HEK293 (cell line): ENCODE data around the gene RBP2.

Experiments
- CTCF ChIA-PET: fragments of 350-600 bp; formaldehyde crosslinking; extraction: SDS; loops from one replicate; lab custom pipeline; 2021; ENCODE audit warnings: antibody characterized with exemption; lab: Yijun Ruan, JAX
- POLR2A ChIA-PET: fragments of 300-600 bp; formaldehyde crosslinking; extraction: SDS; loops from one replicate; lab custom pipeline; 2020; ENCODE audit warnings: antibody characterized with exemption, inconsistent platforms; lab: Yijun Ruan, JAX
- H3K27ac ChIP-seq: fragments of 200-500 bp; sonication (Bioruptor generic); 2 replicates; pipeline ENCODE4 v1.5.1; 2014; ENCODE audit warnings: low read depth, low read length, control low read depth, inconsistent platforms; ENCODE audit errors: extremely low read depth
- H3K36me3 ChIP-seq, 2 experiments: fragments of 200-500 bp in 1 of 2; sonication (Bioruptor generic) in 1 of 2; 1 replicate in 1 of 2; 2 replicates in 1 of 2; pipeline ENCODE4 v1.5.1; 2014 to 2017; ENCODE audit warnings: inconsistent platforms in 2 of 2, low read length in 2 of 2; ENCODE audit not compliant: control insufficient read depth in 2 of 2, insufficient read depth in 1 of 2
- H3K4me1 ChIP-seq: fragments of 200-500 bp; sonication (Bioruptor generic); 2 replicates; pipeline ENCODE4 v1.5.1; 2014; ENCODE audit warnings: mild to moderate bottlenecking, low read length, inconsistent platforms; ENCODE audit not compliant: control insufficient read depth, insufficient read depth
- H3K4me3 ChIP-seq: 2 replicates; pipeline ENCODE4 v1.5.1; 2011; ENCODE audit warnings: low read depth, mild to moderate bottlenecking, control low read depth, low read length, moderate library complexity
- H3K9me3 ChIP-seq: fragments of 200-500 bp; sonication (Bioruptor generic); 2 replicates; pipeline ENCODE4 v1.5.1; 2014; ENCODE audit warnings: low read depth, low read length, inconsistent platforms; ENCODE audit not compliant: control insufficient read depth, insufficient read depth
- ATF2 ChIP-seq: fragments of 450-650 bp; formaldehyde crosslinking; IDR thresholded peaks from 2 replicates; pipeline ENCODE4 v1.5.1; 2016; ENCODE audit warnings: missing biosample characterization, missing genetic modification characterization, low read depth
- EGR2 ChIP-seq: fragments of 450-650 bp; formaldehyde crosslinking; IDR thresholded peaks from 2 replicates; pipeline ENCODE4 v1.5.1; 2016; ENCODE audit warnings: low read depth, missing biosample characterization, missing genetic modification characterization
- GLIS1 ChIP-seq: fragments of 450-650 bp; formaldehyde crosslinking; IDR thresholded peaks from 2 replicates; pipeline ENCODE4 v1.5.1; 2016; ENCODE audit warnings: missing biosample characterization, missing genetic modification characterization
- HIC1 ChIP-seq: fragments of 450-650 bp; formaldehyde crosslinking; IDR thresholded peaks from 2 replicates; pipeline ENCODE4 v1.5.1; 2016; ENCODE audit warnings: missing biosample characterization, missing genetic modification characterization
- MEIS1 ChIP-seq: sonication (generic); formaldehyde crosslinking; IDR thresholded peaks from 2 replicates; pipeline ENCODE4 v1.8.1; 2022; ENCODE audit warnings: missing genetic modification reagents, mild to moderate bottlenecking, borderline replicate concordance
- MYNN ChIP-seq: fragments of 450-650 bp; formaldehyde crosslinking; IDR thresholded peaks from 2 replicates; pipeline ENCODE4 v1.5.1; 2016; ENCODE audit warnings: missing biosample characterization, missing genetic modification characterization, borderline replicate concordance
- PBX3 ChIP-seq: sonication (generic); formaldehyde crosslinking; IDR thresholded peaks from 2 replicates; pipeline ENCODE4 v1.8.1; 2022; ENCODE audit warnings: mild to moderate bottlenecking, moderate library complexity, missing genetic modification reagents
- PRDM10 ChIP-seq: fragments of 450-650 bp; formaldehyde crosslinking; IDR thresholded peaks from 2 replicates; pipeline ENCODE4 v1.5.1; 2016; ENCODE audit warnings: missing biosample characterization, missing genetic modification characterization
- ZBTB21 ChIP-seq: fragments of 450-650 bp; formaldehyde crosslinking; IDR thresholded peaks from 2 replicates; pipeline ENCODE4 v1.5.1; 2017; ENCODE audit warnings: missing biosample characterization, missing genetic modification characterization
- ZBTB26 ChIP-seq: fragments of 450-650 bp; formaldehyde crosslinking; optimal IDR thresholded peaks from 2 replicates; pipeline ENCODE3; 2016; ENCODE audit warnings: missing biosample characterization, mild to moderate bottlenecking, missing genetic modification characterization
- ZNF175 ChIP-seq: fragments of 450-650 bp; formaldehyde crosslinking; IDR thresholded peaks from 2 replicates; pipeline ENCODE4 v1.5.1; 2016; ENCODE audit warnings: missing biosample characterization, missing genetic modification characterization
- ZNF274 ChIP-seq, 2 experiments: fragments of 200-500 bp in 1 of 2; fragments of 450-650 bp in 1 of 2; sonication (Bioruptor generic) in 1 of 2; formaldehyde crosslinking in 1 of 2; IDR thresholded peaks; 2 replicates each; pipeline versions ENCODE4 v1.5.1 to v1.6.1; 2014 to 2016; ENCODE audit warnings: borderline replicate concordance in 1 of 2, inconsistent platforms in 1 of 2, low read length in 1 of 2, missing biosample characterization in 1 of 2, missing genetic modification characterization in 1 of 2
- ZNF280D ChIP-seq: fragments of 450-650 bp; formaldehyde crosslinking; IDR thresholded peaks from 2 replicates; pipeline ENCODE4 v1.5.1; 2016; ENCODE audit warnings: missing biosample characterization, missing genetic modification characterization
- ZNF354C ChIP-seq: fragments of 450-650 bp; formaldehyde crosslinking; IDR thresholded peaks from 2 replicates; pipeline ENCODE4 v1.5.1; 2016; ENCODE audit warnings: missing biosample characterization, missing genetic modification characterization, low read depth, borderline replicate concordance
- ZNF404 ChIP-seq: fragments of 450-650 bp; formaldehyde crosslinking; IDR thresholded peaks from 2 replicates; pipeline ENCODE4 v1.5.1; 2017; ENCODE audit warnings: missing biosample characterization, missing genetic modification characterization
- ZNF621 ChIP-seq: fragments of 450-650 bp; formaldehyde crosslinking; IDR thresholded peaks from 2 replicates; pipeline ENCODE4 v1.5.1; 2017; ENCODE audit warnings: missing biosample characterization, missing genetic modification characterization
- ZNF670 ChIP-seq: fragments of 450-650 bp; formaldehyde crosslinking; IDR thresholded peaks from 2 replicates; pipeline ENCODE4 v1.5.1; 2016; ENCODE audit warnings: missing biosample characterization, missing genetic modification characterization, low read depth
- ZSCAN18 ChIP-seq: fragments of 450-650 bp; formaldehyde crosslinking; IDR thresholded peaks from 2 replicates; pipeline ENCODE4 v1.5.1; 2016; ENCODE audit warnings: missing biosample characterization, missing genetic modification characterization

RBP2 gene

GRCh38 chr3:139455855-139456254 is 20.5 kb downstream of the RBP2 start (continued):
- TF ChIP-seq ZNF404 (tag by site-specific recombination), result no peak

GRCh38 chr3:139455206-139455605 is 21.1 kb downstream of the RBP2 start:
- TF ChIP-seq ZNF621 (tag by site-specific recombination) (no peak), ZBTB21 (tag by site-specific recombination) (no peak), GLIS1 (no peak), ZNF280D (tag by site-specific recombination) (no peak), MEIS1 (no peak), ZSCAN18 (tag by site-specific recombination) (no peak), ZNF354C (tag by site-specific recombination) (no peak), PRDM10 (tag by site-specific recombination) (no peak), ZNF175 (tag by site-specific recombination) (no peak), PBX3 (CRISPR knock-in tag) (no peak), EGR2 (tag by site-specific recombination) (no peak), ZNF670 (no peak)
- ChIA-PET POLR2A (no interaction called here), CTCF (interaction anchor here (0.9 to 2.2 kb wide), 5 partner anchors 9 to 225 kb away, joined by 3 to 6 read pairs (median 3); no protein-coding TSS in a partner anchor)

GRCh38 chr3:139454346-139454745 is 22.0 kb downstream of the RBP2 start:
- H3K9me3 ChIP-seq, result no peaks in the 10 kb centered on the region
- no peaks in the 10 kb centered on the region for H3K36me3 ChIP-seq
- no peak overlapping the region for H3K27ac ChIP-seq
- CTCF ChIA-PET, result interaction anchor here (0.9 kb wide), 2 partner anchors 10 to 107 kb away, joined by 3 to 4 read pairs; no protein-coding TSS in a partner anchor
- no peak overlapping the region for H3K4me3 ChIP-seq
- POLR2A ChIA-PET, result no interaction called here
- H3K4me1 ChIP-seq, result no peaks in the 10 kb centered on the region
- TF ChIP-seq ZBTB26 (tag by site-specific recombination) (no peak), HIC1 (no peak), MYNN (tag by site-specific recombination) (no peak), ZNF274 (IDR thresholded peaks at IDR 0.05; ENCODE audit: low read length) (no peak), ZNF274 (tag by site-specific recombination; IDR thresholded peaks at IDR 0.05; ENCODE audit: borderline replicate concordance) (no peak), ATF2 (tag by site-specific recombination) (no peak)

More at GRCh38 chr3:139455206-139455605, 21.1 kb downstream of the RBP2 start:
- Histone ChIP-seq H3K27ac (no peak overlapping the region), H3K4me1 (no peaks in the 10 kb centered on the region), H3K9me3 (no peaks in the 10 kb centered on the region), H3K36me3 (no peaks in the 10 kb centered on the region), H3K4me3 (no peak overlapping the region)
